ENCODE results near the gene CEP152.

- TF ChIP-seq KLF10 (tag by site-specific recombination; IDR thresholded peaks at IDR 0.05) = no peak
- TF ChIP-seq, protein P1, sequence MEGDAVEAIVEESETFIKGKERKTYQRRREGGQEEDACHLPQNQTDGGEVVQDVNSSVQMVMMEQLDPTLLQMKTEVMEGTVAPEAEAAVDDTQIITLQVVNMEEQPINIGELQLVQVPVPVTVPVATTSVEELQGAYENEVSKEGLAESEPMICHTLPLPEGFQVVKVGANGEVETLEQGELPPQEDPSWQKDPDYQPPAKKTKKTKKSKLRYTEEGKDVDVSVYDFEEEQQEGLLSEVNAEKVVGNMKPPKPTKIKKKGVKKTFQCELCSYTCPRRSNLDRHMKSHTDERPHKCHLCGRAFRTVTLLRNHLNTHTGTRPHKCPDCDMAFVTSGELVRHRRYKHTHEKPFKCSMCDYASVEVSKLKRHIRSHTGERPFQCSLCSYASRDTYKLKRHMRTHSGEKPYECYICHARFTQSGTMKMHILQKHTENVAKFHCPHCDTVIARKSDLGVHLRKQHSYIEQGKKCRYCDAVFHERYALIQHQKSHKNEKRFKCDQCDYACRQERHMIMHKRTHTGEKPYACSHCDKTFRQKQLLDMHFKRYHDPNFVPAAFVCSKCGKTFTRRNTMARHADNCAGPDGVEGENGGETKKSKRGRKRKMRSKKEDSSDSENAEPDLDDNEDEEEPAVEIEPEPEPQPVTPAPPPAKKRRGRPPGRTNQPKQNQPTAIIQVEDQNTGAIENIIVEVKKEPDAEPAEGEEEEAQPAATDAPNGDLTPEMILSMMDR (tag by site-specific recombination; IDR thresholded peaks at IDR 0.05) = no peak
- no peak for TF ChIP-seq ZNF311 (tag by site-specific recombination; IDR thresholded peaks at IDR 0.05; ENCODE audit: borderline replicate concordance)
- no peak for TF ChIP-seq TSHZ1 (tag by site-specific recombination; IDR thresholded peaks at IDR 0.05; ENCODE audit: borderline replicate concordance)
- TF ChIP-seq ZNF510 (tag by site-specific recombination; IDR thresholded peaks at IDR 0.05; ENCODE audit: insufficient replicate concordance) = no peak
- TF ChIP-seq ZBTB7A (tag by site-specific recombination; IDR thresholded peaks at IDR 0.05; ENCODE audit: low read depth) = no peak
- TF ChIP-seq ZNF626 (tag by site-specific recombination; IDR thresholded peaks at IDR 0.05) = no peak
- TF ChIP-seq TCF7L2 (IDR thresholded peaks at IDR 0.05; ENCODE audit: borderline replicate concordance, low read depth, low read length) = no peak
- TF ChIP-seq KLF9 (tag by site-specific recombination; IDR thresholded peaks at IDR 0.05; ENCODE audit: low read depth) = no peak
- TF ChIP-seq ZFP37 (tag by site-specific recombination; IDR thresholded peaks at IDR 0.05) = no peak
- TF ChIP-seq OVOL3 (tag by site-specific recombination; IDR thresholded peaks at IDR 0.05) = no peak
- no peak for TF ChIP-seq KLF16 (tag by site-specific recombination; IDR thresholded peaks at IDR 0.05)
- TF ChIP-seq ZNF658 (tag by site-specific recombination; IDR thresholded peaks at IDR 0.05) = no peak
These were observed 92.2 kb downstream of the CEP152 start for GRCh38 chr15:48718646-48719045.

All from HEK293 (cell line).